ENCODE data around the gene SCAMP4.

The SCAMP4 gene, protein sequence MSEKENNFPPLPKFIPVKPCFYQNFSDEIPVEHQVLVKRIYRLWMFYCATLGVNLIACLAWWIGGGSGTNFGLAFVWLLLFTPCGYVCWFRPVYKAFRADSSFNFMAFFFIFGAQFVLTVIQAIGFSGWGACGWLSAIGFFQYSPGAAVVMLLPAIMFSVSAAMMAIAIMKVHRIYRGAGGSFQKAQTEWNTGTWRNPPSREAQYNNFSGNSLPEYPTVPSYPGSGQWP

DNA sequence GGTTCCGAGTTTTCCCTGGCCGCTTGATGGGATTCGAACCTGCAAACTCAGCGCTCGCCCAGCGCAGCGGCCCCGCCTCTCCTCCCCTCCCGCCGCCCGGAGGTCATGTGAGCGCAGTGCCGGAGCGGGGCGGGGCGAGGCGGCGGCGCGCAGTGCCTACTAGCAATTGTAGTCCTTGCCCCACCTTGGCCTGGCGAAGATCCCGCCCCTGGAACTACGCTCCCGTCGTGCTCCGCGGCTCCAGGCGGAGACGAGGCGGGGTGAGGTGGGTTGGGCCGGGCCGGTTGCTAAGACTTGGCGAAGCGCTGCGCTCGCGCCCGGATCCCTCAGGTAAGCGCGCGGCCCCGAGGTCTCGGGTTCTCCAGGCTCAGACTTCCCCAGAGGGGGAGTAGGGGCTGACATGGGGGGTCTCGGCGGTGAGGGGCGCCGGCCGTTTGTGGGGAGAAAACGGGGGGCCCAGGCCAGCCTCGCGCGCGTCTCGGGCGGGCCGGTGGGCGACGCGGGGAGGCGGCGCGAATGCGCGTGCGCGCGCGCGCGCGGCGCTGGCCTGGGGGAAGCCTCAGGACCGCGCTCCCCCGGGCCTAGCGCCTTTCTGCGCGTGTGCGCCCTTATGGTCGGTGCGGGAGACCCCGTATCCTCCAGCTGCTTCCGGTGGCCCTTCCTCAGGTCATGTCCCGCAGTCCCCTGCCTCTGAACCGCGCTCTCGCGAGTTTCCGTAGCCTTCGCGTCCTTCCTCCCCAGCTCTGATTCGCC, at the start of gene SCAMP4, which contains the start of gene ADAT3:
SCAMP4 (plus strand) TSS at position 290 of the 753 bp plus-strand sequence. CDS start 9,621 bp downstream, outside the sequence.
ADAT3 (plus strand) TSS at position 290 of the 753 bp plus-strand sequence. CDS start 6,649 bp downstream, outside the sequence.
- DNase-seq: peak; percentile 99

GRCh38 chr19:1855828-1856255, 49.4 kb upstream of the SCAMP4 start:
- DNase-seq: peak; percentile 34

DNA sequence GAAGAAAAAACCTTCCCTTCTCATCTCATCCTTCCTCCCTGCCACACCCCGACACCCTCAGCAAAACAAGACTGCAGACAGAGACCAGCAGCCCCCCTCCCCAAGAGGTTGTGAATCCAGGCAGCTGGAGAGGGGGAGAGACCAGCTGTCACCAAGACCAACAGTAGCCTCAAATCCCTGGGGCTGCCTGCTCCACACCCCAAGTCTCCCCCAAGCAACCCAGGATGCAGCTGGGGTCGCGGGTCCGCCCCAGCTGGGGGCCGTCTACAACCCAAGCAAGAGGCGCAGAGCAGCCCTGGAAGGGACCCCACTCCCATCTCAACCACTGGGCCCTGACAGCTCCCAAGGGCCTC, 48.9 kb upstream of the SCAMP4 start:
- no peak for DNase-seq

DNA sequence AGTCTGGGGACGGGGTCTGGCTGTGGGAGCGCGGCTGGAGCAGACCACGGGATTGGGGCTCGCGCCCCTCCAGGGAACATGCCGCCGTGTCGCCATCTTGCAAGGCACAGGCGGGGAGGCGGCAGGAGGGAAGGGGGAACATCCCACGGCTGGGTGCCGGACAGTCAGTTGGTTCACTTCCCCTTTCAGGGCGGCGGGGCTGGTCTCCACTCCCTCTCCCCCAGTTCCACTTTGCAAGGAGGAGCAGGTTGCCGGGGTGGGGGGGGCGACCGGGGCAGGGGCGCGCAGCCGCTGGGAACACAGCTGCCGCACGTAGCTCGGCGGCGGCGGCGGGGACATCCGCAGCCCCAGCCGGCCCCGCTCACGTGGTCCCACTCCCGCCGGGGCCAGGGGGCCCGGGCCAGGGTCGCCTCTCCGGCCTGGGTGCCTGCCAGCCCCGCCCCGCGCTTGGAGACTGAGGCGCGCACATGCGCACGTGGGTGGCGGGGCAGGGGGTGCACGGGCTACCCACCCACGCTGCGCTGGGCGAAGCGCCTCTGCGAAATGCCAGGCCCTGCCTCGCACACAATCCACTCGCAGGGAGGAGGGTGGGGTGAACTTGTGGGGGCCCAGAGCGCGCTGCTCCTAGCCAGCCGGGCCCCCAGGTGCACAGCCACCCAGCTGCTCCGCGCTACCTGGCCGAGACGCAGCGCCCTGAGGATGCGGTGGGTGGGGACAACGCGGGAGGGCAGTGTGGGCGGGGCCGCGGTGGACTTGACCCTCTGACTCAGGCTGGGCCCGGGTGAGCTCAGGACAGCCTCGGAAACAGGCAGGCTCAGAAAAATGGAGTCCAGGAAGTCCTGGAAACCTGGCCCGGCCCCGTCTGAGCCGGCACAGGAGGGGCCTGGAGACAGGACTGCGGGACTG, 48.2 kb upstream of the SCAMP4 start:
- DNase-seq: peak; percentile 89

- no peak for DNase-seq
These were observed 47.4 kb upstream of the SCAMP4 start for GRCh38 chr19:1857648-1858326.

DNA sequence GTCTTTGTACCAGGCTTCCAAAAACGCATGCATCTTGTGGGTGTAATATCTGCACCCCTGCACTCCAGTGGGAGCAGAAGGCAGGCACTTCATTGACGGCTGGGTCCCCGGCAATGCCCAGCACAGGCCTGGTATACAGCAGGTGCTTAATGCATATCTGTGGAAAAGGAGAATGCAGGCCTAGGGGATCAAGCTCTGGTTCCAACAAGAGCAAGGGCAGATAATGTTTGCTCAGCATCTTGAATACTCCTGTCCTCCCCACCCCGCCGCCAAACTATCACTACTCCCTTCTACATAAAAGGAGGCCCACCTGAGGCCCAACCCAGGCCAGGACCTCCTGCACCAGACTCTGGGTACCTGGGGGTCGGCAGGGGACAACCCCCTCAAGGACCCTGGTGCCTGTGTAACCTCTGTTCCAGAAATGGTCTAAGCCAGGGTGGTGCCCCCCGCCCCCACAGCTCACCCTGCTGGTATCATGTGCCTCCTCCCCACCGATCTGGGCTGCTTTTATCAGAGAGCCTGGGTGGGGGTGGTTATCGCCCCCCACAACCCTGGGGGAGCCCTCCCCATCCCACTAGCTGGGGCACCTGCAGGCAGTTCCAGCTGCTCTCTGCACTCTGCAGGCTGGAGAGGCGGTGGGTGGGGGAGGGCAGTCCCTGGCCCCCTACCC, 46.7 kb upstream of the SCAMP4 start:
- no peak for DNase-seq

DNA sequence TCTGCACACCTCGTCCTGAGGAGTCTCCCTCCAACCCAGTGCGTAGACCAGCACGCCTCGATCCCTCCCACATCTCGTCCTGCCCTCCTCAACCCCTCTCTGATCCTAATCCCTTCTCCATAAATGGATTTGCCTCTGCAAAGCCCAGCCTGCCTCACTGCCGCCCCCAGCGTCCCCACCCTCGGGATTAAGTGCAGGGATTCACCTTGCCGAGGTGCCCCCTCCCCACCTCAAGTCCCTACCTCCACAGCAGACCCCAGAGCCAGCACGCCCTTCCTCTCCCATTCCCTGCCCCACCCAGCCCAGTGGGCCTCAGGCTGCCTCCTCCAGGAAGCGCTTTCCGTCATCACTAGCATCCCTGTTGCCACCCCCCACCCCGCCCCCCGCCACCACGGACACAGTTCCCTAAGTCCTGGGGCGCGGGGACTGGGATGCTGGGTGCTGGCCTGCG, 45.8 kb upstream of the SCAMP4 start:
- DNase-seq: no peak

GRCh38 chr19:1860042-1860775, 45.0 kb upstream of the SCAMP4 start:
- peak; percentile 72 for DNase-seq

DNA sequence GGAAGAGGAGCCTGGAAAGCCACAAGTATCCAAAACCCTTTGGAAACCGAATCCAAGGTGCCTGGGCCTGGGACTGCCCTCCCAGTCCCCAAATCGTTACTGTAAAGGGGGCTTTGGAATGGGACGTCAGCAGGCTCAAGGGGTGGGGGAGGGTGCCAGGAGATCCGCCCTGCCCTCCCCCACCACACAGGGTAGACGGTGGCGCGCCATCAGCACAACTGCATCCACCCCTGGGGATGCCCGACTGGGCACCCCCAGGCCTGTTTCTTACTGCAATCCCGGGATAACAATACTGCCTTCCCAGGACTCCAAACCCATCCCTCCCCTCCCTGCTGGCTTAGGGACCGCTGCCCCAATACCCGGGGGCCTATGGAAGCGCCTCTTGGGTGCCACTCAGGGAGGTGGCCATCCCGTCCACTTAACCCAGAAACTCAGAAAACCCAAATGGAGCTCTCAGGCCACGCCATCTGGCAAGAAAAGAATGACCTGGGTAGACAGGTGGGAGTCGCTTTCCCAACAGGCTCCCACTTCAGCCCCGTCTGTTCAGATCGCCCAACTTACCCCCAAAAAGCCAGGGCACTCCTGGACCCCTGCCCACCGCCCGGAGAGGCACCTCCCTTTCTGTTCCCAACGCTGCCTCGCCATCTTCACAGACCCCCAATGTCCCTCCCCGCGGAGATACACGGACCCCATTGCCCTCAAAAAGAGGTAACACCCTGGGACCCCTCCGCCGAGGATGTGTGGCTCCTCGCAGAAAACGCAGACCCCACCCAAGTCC, 44.2 kb upstream of the SCAMP4 start:
- no peak for DNase-seq

- peak; percentile 29 for DNase-seq
These were observed 43.6 kb upstream of the SCAMP4 start for GRCh38 chr19:1861599-1862031.

DNA sequence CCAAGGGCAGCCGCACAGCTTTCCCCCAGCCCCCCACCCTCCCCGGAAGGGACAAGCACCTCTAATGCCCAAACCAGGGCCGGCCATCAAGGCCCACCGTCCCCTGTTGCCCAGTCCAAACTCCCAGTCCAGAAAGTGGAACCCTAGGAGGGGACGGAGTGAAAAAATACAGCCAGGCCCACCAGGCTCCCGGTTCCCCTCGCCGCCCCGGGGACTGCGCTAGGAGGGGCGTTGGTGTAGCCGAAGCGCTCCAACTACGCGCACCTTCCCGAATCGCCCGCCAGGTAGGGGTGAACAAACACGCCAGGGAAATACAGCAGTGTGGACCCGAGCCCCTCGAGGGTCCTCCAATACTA, 43.2 kb upstream of the SCAMP4 start:
- DNase-seq: no peak

GRCh38 chr19:1862424-1863327, 42.5 kb upstream of the SCAMP4 start:
- peak; percentile 42 for DNase-seq

DNA sequence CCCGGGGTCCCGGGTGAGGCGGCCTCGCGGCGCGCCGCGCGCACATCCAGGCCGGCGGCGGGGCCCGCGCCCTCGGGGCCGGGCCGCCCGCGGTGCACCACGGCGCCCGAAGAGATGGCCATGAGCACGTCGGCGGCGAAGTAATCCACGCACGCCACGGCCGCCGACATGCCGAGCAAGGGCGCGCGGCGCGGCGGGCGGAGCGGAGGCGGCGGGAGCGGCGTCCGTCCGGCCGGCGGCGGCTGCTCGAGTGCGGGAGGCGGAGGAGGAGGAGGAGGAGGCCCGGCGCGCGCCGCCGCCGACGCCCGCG, 41.9 kb upstream of the SCAMP4 start, which contains the start of gene KLF16:
KLF16 (minus strand) TSS at position 252 of the 310 bp plus-strand sequence; CDS start at position 170, 82 bp downstream.
- no peak for DNase-seq

DNA sequence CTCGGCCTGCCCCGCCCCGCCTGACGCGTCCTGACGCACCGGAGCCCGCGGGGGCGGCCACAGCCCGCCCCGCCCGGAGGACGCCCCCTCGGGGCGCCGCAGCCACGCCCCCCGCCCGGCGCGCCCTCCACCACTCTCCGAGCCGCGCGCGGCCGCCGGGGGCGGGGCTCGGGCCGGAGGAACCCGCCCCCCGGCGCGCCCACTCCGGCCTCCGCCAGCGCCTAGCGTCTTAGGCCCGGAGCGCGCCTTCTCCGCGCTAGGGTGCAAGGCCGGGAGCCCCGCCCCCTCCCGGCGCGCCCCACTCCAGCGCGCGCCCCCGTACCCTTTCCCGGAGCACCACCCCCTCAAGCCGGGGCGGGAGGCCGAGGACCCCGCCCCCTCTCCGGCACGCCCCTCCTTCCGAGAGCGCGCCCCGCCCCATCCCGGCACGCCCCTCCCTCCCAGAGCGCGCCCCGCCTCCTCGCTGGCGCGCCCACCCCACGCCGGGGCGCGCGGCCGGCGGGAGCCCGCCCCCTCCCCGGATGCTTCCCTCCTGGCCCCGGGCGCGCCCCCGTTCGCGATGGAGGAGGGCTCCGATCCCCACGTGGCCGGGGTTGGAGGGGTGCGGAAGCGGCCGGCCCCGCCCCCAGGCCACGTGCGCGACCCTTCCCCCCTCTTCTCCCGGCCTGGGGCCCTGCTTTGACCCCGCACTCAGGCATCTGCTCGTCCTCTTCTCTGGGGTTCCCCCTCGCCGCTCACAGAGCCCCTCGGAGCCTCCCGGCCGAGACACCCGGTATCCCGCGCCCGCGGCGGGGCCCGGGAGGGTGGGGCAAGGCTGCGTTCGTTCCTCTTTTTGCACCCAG, 41.3 kb upstream of the SCAMP4 start:
- peak; percentile 94 for DNase-seq

DNA sequence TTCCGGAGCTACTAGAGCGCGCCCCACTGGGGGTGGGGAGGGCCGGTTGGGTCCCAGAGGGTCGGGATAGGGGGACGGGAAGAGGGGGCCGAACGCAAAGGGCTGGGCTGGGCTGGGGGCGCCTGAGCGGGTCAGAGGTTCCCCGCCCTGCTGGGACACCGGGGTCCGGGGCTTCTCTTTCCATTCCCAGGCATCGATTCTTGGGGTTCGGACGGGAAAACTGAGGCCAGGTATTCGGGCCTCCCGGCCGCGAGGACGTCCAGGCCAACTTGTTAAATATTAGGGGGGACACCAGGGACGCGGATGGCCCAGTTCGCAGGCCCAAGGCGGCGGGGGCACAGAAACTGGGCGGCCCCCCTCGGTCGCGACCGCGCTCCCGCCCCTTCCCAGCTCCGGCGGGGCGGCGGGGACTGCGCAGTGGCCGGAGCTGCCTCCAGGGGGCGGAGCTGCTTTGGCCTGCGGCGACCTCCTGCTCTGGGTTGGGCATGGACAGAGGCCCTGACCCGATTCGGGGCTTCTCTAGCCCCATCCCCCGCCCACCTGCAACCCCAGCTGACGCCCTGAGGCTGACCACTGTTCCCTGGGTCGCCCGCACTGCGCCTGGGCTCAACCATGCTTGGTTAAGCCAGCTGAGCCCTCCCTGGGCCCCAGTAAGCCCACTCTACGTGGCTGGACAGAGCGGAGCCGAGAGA, 40.6 kb upstream of the SCAMP4 start:
- DNase-seq: peak; percentile 67

GRCh38 chr19:1865172-1866010, 39.8 kb upstream of the SCAMP4 start:
- no peak for DNase-seq

Measured in EL (cell line).